ENCODE results near the gene JAG1. TPM values are rescaled to one million over a fixed set of nuclear protein-coding genes. Genes with fewer than 3 reads are reported as not detected.

JAG1 gene
- 100 to 1,000 TPM in 1 of 4 donors, 10 to 100 TPM in 3; 64.2 to 153 (median 85.7) TPM for total RNA-seq

GRCh38 chr20:10673842-10674683 lies at the start of gene JAG1:
JAG1 (minus strand) TSS chr20:10673999; CDS start chr20:10673530, 469 bp downstream.
- no peak for TF ChIP-seq CTCF (IDR thresholded peaks at IDR 0.05)
- peak; percentile 84 for ATAC-seq (ENCODE audit: low FRiP score)
- DNase-seq (ENCODE audit: low spot score), result peak; percentile 93

GRCh38 chr20:10721976-10722375 lies 48.2 kb upstream of the JAG1 start:
- DNase-seq (ENCODE audit: low spot score) (no peak), ATAC-seq (ENCODE audit: low FRiP score) (no peak)
- no peak for TF ChIP-seq CTCF (IDR thresholded peaks at IDR 0.05)

DNA sequence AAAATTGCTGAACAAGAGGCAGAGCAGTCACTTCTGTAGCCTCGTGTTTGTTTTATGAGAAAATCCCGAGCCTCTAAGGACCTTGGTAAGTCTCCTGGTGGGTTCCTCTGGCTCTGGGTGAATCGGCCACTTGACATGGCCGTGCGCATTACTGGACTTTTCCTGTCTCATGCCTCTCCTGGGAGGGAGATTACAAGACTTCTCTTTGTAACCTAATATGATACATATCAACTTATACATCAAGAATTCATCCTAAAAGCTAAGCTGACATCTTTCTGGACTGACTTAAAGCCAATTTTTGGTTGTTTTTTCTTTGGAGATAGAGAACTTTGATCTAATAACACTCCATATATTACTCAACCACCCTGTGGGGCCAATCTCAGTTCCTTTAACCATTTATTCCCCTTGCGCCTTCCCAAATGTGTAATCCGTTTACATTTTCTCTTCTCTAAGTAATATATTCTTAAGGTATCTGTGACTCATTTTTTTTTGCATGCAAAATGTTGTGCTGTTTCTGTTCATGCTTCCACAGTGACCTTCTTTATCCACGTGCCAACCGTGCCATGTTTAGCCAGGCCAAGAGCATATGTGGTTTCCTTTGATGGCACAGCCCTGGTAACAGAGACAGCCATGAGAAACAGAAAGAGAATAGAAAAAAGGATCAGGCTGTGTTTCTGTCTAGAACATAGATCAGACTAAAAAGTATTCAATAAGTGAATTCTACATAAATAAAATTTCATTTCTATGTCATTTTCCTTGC lies 47.5 kb upstream of the JAG1 start:
- no peak for TF ChIP-seq CTCF (IDR thresholded peaks at IDR 0.05)
- DNase-seq (ENCODE audit: low spot score), result no peak
- no peak for ATAC-seq (ENCODE audit: low FRiP score)

DNA sequence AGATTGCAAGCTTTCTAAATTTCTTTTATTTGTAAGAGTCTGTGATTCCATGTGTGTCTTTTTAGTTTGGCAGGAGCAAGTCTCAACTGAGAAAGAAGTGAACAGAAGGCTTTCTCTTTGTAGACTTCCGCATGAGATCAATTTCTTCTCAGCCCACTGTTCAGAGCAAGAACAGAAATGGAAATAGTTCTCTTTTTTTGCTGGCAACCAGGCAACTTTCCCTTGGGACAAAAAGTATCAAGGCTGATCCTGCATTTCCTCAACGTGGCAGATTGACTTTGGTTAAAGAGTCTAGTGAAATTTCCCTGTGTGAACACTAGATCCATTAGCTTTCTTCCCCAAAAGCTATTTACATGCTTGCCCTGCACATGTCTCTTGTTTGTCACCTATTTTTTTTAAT lies 46.8 kb upstream of the JAG1 start:
- ATAC-seq (ENCODE audit: low FRiP score) (no peak), DNase-seq (ENCODE audit: low spot score) (no peak)
- no peak for TF ChIP-seq CTCF (IDR thresholded peaks at IDR 0.05)

DNA sequence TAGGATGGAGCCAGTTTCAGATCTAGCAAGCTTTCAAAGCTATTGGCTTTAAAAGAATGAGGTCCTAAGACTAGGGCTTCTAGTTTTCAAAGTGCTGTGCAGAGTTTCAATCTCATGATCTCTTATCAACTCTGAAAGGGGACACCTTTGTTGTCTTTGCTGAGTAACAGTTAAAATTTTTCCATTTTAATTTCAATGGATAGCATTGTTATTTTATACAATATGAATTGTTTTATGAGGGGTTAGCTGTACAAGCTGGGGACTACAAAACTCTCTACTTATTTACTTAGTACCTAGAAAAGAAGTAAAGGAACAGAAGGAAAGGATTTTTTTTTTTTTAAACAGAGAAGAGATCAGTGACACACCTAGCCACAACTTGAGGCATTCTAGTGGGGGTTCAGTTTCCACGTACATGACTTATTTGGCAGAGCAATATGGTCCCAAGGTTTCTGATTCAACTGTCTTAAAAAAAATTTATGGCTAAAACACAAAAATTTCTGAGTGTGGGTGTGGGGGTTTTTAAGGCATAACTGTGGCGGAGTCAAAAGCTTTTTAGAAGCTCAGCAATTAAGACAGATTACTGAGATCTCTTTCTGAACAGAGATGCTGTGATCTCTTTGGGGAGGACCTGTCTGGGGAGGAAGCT lies 46.1 kb upstream of the JAG1 start:
- no peak for TF ChIP-seq CTCF (IDR thresholded peaks at IDR 0.05)
- DNase-seq (ENCODE audit: low spot score), result no peak
- no peak for ATAC-seq (ENCODE audit: low FRiP score)

GRCh38 chr20:10718661-10719060 lies 44.9 kb upstream of the JAG1 start:
- TF ChIP-seq CTCF (IDR thresholded peaks at IDR 0.05), result no peak
- no peak for ATAC-seq (ENCODE audit: low FRiP score)
- DNase-seq (ENCODE audit: low spot score), result no peak

All from omental fat pad (tissue), 4 donors.